Suppressor macrophage treated with lipopolysaccharide for 1 hour (primary cell): ENCODE data around the gene SLX4IP.

Source experiments
- DNase-seq, 3 donors: peaks; one replicate each; pipeline ENCODE4 v3.0.0-alpha.2; 2020 to 2022

The SLX4IP gene

GRCh38 chr20:10553326-10553984, 118.3 kb downstream of the SLX4IP start:
- peak; percentile 78 to 80 (median 79) for DNase-seq

GRCh38 chr20:10554285-10554684, 119.2 kb downstream of the SLX4IP start:
- DNase-seq, result no peak

- DNase-seq, result no peak
These were observed 120.3 kb downstream of the SLX4IP start for GRCh38 chr20:10555393-10555792.

GRCh38 chr20:10555865-10556308, 120.8 kb downstream of the SLX4IP start:
- no peak for DNase-seq

- DNase-seq, result no peak
These were observed 121.5 kb downstream of the SLX4IP start for GRCh38 chr20:10556519-10557083.

- no peak for DNase-seq
These were observed 122.6 kb downstream of the SLX4IP start for GRCh38 chr20:10557685-10558084.

- DNase-seq, result no peak
These were observed 123.6 kb downstream of the SLX4IP start for GRCh38 chr20:10558635-10559187.

GRCh38 chr20:10559266-10559665, 124.2 kb downstream of the SLX4IP start:
- DNase-seq, result no peak

- no peak for DNase-seq
These were observed 125.6 kb downstream of the SLX4IP start for GRCh38 chr20:10560686-10561085.

GRCh38 chr20:10561302-10561701, 126.2 kb downstream of the SLX4IP start:
- DNase-seq, result no peak

GRCh38 chr20:10562899-10563298, 127.8 kb downstream of the SLX4IP start:
- DNase-seq, result peak in 2 of 3 donors; percentile 57 to 59

GRCh38 chr20:10563935-10564492, 128.9 kb downstream of the SLX4IP start:
- DNase-seq, result no peak

- peak; percentile 74 to 87 (median 86) for DNase-seq
These were observed 130.3 kb downstream of the SLX4IP start for GRCh38 chr20:10565191-10565921.

- no peak for DNase-seq
These were observed 131.1 kb downstream of the SLX4IP start for GRCh38 chr20:10565922-10566897.

GRCh38 chr20:10568032-10568431, 132.9 kb downstream of the SLX4IP start:
- no peak for DNase-seq

GRCh38 chr20:10571313-10571815, 136.3 kb downstream of the SLX4IP start:
- DNase-seq, result no peak

GRCh38 chr20:10572853-10573252, 137.7 kb downstream of the SLX4IP start:
- no peak for DNase-seq

GRCh38 chr20:10573273-10573950, 138.3 kb downstream of the SLX4IP start:
- DNase-seq, result no peak

- DNase-seq, result no peak
These were observed 138.8 kb downstream of the SLX4IP start for GRCh38 chr20:10573951-10574339.

- no peak for DNase-seq
These were observed 141.4 kb downstream of the SLX4IP start for GRCh38 chr20:10576411-10577090.

GRCh38 chr20:10577648-10578047, 142.5 kb downstream of the SLX4IP start:
- no peak for DNase-seq
